NCI-H128 (cell line): ENCODE data around the gene YIPF1.
"Not testable (repeated sequence)": the region's sequence is repeated elsewhere in the genome, so short reads cannot be mapped to it uniquely, and the experiment has no call there.

ENCODE experiments used
- DNase-seq: peaks from one replicate; lab custom pipeline; 2025; ENCODE audit not compliant: unreplicated experiment; lab: John Stamatoyannopoulos, UW

Gene YIPF1

DNA sequence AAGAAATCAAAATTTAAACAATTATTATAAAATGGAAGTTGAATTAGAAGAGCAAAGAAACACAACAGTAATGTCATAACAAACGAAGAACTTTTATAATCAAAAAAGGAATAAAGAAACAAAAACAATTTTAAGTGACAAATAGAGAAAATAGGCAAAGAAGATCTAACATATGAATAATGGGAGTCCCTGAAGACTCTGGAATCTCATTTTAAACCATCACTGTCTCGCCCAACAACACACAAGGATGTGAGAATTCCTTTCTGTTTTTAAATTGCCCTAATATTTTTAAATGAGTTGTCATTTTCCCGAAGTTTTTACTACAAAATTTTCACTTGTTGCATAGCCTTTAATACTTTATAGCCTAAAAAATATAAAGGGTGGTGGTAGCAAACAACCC is 47.2 kb downstream of the YIPF1 start:
- no peak for DNase-seq

DNA sequence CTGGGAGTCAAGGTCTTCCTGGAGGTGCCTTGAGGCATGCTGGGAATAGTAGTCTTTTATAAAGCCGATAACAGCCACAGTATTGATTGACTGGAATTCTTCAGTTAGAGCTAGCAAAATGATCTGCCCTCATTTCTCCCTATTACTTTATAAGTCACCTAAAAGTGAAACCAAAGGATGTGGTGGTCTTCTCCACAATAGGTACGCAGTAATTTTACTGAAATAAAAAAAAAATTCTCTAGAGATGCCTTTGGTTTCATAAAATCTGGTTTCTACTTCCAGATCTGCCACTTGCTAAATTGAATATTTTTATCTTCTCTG is 51.0 kb downstream of the YIPF1 start:
- no peak for DNase-seq

DNA sequence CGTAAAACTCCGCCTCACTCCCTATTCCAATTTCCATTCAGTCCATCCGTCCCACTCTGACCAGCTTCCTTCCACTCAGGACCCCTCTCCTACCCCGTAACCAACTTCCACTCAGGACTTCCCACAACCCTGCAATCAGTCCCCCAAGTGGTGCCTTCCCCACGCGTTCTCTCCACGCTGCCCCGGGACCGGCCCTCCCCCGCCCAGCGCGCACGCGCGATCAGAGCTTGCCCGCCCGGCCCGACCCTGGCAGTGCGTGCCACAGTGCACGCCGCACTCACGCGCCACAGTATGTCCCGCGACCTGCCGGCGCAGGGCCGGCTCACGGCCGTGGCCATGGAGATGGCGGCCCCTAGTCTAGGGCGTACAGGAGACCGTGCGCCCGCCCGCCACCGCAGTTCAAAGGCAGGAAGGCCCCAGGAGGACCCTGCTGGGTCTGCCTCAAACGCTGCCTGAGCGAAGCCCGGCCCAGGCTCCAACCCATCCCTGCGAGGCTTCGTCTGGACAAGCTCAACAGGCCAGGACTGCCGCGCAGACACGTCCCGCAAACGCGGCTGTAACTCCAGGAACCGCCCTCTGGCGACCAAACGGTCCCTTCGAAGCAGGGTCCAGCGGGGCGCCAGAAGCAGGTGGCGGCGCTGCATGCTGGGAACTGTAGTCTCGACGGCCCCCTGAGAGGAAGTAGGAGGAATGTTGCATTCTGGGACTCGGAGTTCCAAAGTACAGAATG is 51.5 kb downstream of the YIPF1 start, which contains the start of gene NDC1:
NDC1 (minus strand) TSS at position 373 of the 730 bp plus-strand sequence; CDS start at position 338, 35 bp downstream.
- DNase-seq = peak; percentile 90

DNA sequence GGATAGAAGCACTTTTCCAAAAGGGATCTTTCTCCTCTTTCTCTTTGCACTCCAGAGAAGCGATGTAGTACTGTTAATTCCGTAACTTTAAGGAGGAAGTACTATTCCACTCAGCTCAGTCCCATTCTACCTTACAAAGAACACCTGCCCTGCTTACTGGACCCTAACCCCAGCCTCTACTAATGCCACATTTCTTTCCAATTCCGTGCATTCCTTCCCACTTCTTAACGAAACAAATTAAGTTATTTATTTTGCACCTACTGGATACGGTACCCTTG is 52.0 kb downstream of the YIPF1 start:
- DNase-seq = no peak

DNA sequence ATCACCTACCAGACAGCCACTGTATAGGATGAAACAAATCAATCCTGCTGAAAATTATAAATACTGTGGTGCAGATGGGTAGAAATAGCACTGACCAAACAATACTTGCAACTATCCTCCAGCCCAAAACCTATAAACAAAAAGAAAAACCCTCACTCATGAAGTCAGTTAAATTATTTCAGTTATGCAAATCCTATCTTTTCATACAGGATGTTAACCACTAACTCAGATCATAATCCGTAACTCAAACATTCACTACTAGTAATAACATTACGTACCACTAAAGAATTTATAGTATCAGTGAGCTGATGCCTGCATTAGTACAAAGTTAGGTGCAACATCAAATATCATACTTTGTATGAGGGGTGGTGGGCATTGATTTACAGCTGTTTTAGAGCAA is 54.1 kb downstream of the YIPF1 start:
- no peak for DNase-seq

DNA sequence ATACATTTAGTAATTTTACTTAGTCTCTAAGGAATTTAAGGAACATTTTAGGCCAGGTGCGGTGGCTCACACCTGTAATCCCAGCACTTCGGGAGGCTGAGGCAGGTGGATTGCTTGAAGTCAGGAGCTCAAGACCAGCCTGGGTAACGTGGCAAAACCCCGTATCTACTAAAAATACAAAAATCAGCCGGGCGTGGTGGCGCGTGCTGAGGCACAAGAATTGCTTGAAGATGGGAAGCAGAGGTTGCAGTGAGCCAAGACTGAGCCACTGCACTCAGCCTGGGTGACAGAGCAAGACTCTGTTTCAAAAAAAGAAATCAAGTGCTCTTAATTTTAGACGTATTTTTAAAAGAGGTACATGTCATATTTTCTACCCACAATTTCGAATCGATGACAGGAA is 54.8 kb downstream of the YIPF1 start:
- no peak for DNase-seq

DNA sequence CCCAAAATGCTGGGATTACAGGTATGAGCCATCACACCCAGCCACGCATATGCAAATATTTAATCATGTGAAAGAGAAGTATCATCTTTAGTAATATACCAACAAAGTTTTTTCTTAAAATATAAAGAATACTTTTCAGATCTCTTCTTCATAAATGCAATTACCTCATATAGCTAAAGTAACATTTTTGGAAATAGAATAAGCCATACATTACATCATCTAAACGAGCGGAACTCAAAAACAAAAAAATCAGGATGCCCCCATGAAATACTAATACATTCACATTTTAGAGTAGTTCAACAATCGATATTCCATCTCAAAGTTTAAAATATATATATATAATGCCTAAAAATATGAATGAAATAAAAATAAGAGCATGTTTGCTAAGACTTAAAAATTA is 56.2 kb downstream of the YIPF1 start:
- no peak for DNase-seq

DNA sequence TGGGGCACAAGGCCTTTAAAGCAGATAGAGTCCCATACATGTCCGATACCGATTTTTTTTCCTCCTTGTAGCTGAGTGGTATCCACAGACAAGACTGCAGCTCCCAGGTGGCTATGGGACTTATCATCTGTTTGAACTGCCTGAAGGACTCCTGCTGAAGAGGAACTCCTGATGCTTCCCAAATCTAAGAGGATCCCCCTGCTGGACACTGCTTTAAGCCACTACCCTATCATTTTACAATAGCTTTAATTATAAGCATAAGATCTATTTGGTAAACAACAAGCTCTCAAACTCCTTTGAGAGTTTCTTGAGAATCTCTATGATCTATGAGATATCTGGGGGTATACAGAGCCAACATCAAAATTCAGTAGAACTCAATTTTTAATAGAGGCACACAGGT is 63.2 kb downstream of the YIPF1 start:
- no peak for DNase-seq

DNA sequence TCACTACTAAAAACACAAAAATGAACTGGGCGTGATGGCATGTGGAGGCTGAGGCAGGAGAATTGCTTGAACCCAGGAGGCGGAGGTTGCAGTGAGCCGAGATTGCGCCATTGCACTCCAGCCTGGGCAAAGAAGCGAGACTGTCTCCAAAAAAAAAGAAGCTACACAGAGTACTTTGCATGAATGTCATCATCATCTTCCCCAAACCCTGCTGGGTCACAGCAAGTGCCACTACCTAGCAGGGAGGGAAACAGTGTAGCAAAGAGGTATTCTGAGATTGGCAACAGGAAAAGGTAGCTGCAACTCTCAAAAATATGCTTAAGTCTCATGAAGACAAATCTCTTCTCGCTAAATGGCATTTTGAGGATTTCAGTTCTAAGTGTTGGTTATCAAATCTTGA is 64.3 kb downstream of the YIPF1 start:
- DNase-seq = no peak

DNA sequence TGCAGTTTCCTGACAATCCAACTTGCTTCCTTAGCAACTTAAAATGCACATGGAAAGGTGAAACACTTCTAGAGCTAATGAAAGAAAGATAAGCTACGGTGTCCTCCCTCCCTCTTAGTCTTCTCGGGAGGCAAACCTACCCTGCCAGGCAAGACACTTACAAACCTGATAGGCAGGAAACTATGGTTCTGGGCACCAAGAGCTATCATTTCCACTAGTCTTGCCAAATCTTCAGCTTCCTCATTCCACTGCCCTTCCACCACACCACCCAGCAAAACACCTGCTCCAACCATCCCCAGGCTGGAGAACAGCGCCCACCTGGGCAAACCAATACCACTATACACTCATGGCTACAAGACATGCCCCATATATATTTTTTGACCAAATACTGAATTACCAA is 66.7 kb downstream of the YIPF1 start:
- DNase-seq = no peak

DNA sequence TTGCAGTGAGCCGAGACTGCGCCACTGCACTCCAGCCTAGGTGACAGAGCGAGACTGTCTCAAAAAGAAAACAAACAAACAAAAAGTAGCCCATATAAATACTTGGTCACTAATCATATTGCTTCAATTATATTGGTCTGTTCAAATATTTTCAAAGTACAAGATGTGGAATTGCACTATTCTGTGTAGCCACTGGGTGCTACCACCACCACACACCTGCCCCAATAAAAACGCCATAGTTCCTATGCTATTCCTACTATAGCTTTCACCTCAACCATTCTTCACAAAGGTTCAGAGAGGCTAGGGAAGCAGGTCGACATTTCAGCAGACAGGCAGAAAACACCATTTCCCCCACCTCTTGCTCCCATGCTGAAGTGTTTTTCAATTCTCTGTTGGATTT is 68.2 kb downstream of the YIPF1 start:
- DNase-seq = no peak

DNA sequence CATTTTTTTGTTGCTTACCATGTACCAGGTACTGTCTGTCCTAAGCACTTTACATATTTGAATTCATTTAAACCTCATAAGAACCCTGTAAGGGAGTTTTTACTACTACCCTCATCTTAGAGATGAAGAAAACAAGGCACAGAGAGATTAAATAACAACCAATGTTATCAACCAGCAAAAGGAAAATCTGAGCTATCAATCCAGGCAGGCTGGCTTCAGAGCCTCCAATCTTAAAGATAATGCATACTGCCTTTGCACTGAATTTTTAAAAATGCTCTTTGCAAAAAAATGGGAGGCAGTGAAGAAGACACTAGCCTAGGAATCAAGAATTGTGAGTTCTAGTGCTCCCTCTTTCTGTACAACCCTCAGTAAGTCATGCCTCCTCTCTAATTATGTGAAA is 70.2 kb downstream of the YIPF1 start:
- no peak for DNase-seq

DNA sequence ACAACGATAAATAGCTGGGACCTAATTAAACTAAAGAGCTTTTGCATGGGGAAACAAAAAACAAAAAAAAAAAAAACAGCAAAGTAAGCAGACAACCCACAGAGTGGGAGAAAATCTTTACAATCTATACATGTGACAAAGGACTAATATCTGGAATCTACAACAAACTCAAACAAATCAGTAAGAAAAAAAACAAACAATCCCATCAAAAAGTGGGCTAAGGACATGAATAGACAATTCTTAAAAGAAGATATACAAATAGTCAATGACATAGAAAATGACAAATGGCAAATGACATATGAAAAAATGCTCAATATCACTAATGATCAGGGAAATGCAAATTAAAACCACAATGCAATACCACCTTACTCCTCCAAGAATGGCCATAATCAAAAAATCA is 73.0 kb downstream of the YIPF1 start:
- not testable (repeated sequence) for DNase-seq

DNA sequence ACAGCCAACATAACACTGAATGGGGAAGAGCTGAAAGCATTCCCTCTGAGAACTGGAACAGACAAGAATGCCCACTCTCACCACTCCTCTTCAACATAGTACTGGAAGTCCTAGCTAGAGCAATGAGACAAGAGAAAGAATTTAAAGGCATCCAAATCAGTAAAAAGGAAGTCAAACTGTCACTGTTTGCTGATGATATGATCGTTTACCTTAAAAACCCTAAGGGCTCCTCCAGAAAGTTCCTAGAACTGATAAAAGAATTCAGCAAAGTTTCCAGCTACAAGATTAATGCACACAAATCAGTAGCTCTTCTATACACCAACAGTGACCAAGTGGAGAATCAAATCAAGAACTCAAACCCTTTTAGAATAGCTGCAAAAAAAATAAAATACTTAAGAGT is 74.1 kb downstream of the YIPF1 start:
- not testable (repeated sequence) for DNase-seq

DNA sequence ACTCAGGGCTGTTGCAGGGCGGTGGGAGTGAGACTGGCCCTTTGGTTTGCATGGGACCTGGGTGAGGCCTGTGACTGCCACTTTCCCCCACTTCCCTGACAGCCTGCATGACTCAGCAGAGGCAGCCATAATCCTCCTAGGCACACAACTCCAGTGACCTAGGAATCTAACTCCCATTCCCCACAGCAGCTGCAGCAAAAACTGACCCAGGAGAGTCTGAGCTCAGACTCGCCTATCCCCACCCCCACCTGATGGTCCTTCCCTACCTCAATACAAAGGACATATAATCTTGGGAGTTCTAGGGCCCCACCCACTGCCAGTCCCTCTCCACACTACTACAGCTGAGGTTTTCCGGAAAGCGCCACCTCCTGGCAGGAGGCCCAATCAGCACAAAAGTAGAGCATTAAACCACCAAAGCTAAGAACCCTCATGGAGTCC is 78.2 kb downstream of the YIPF1 start:
- DNase-seq = no peak

DNA sequence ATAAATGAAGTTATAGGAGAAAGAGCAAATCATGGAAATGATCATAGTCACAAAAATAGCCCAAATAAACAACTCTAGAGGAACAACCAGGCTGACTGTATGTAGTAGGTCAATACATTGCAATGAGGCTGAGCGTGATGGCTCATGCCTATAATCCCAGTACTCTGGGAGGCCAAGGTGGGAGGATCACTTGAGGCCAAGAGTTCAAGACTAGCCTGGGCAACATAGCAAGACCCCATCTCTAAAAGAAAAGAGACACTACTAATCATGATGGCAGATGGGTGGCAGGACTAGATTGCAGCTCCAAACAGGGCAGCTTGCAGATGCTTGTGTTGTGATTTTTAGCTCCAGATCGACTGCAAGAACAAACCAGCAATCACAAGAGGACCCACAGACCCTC is 79.1 kb downstream of the YIPF1 start:
- no peak for DNase-seq

DNA sequence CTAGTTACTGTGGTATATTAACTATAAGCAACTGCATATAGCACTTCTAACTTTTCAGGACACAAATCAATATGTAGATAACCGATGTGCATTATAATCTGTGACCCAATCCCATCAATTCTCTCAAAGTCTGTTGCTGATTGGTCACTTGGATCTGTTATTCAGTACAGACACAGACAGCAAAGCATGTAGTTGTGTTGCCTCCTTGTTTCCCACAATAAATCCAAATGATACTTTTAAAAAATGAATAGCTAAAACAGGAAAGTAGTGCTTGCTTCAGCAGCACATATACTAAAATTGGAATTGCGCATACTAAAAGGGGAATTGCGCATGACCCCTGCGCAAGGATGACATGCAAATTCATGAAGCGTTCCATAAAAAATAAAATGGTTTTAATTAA is 79.6 kb downstream of the YIPF1 start:
- no peak for DNase-seq

DNA sequence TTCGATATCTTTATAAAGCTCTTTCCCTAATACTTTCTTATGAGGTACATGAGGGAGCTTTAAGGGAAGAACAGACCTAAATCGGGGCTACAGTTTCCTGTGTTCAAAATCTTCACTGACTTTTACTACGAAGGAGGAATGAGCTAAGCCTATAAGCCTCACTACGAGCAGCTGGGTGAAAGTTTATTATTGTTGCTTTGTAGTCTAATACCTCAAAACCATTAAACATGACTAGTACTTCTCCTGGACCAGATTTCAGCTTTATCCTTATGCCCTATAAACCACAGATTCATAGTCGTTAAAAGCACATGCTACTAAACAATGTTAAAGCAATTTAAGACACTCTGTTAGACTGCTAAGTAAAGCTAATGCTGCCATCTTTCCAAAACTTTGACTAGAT is 81.7 kb downstream of the YIPF1 start:
- DNase-seq = no peak

DNA sequence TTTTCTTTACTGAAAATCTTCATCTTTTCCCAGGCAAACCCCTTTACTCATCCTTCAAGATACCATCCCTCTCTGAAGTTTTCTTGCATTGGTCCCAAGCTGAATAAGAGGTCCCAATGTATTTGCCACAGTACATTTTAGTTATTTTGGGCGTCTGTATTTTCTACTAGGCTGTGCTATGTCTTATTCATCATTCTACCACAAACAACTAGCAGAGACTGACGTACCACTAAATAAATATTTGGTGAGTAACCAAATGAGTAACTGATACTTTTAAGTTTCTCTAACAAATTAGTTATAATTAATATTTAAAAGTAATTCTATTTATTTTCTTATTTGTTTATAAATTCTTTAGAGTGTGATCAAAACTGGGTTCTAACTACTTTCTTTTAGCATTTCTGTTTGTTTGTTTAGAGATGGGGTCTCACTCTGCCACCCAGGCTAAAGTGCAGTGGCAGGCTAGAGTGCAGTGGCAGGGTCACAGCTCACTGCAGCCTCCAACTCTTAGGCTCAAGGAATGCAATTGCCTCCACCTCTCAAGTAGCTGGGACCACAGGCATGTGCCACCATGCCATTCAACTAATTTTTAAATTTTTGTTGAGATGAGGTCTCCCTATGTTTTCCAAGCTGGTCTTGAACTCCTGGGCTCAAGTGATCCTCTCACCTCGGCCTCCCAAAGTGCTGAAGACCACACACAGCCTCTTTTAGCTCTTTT is 84.6 kb downstream of the YIPF1 start:
- no peak for DNase-seq

DNA sequence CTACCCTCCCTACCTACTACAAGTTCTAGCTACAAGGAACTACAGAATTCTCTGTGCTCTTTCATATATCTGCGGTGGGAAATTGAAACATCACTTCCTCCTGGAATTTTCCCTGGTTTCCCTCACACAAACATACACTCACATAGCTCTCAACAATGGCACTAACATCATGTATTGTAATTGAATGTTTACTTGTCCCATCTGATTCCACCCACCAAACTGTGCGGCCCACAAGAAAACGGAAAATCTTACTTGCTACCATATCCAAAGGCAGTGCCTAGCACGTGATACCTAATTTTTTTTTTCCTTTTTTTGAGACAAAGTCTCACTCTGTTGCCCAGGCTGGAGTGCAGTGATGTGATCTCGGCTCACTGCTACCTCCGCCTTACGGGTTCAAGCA is 85.4 kb downstream of the YIPF1 start:
- no peak for DNase-seq
